K562 treated with DMSO at 1 percent for 24 hours (cell line): ENCODE results near the gene DNTT. TPM values are rescaled to one million over a fixed set of nuclear protein-coding genes. Genes with fewer than 3 reads are reported as not detected.

Experiments
- total RNA-seq: library from RNA; unstranded; fragments of 300-600 nt; gene quantifications from 2 replicates; pipeline ENCODE4 v1.2.3, GENCODE V29; 2022; ENCODE audit warnings: low read depth; ENCODE audit not compliant: insufficient read depth

The DNTT gene
- not detected in 2 replicates for total RNA-seq

GRCh38 chr10:96304230-96304629 lies at the start of gene DNTT:
DNTT (plus strand) TSS chr10:96304434; CDS start chr10:96304498, 64 bp downstream.

DNA sequence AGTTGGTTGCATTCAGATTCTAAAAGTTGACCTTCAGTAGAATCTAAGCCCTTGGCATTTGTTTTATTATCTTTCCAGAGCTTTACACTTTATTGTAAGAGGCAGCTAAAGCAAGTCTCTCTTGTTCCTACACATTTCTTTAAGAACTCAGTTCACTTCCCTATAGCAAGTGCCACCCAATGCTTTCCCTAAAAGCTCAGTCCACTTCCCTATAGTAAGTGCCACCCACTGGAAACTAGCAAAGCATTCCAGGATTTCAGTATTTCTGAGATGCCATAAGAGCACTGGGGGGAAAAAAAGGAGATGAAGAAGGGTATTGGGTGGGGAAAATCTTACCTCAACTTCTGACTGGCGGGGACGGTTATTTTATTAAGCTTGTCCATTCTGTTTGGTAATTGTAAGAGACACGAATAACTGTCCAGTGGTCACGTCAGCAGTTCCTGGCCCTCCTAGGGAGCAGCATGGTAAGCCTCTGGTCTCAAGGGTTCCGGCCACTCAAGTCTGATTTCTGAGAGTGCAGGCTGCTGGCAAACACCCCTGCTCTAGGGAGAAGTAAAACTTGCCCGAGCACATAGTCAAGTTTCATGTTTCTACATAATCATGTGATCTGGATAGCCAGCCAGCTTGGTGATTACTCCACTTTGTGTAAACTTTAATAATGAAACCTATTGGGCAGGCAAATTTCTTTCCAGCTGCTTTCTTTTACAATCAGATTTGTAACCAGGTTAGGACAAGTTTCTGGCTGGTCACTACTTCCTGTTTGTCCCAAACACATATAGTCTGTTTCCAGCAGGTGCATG lies 33.0 kb upstream of the DNTT start, which contains the start of gene BLNK:
Gene BLNK, minus strand, starts transcription at position 554 of the 800 bp plus-strand sequence. Its CDS starts 171 bp downstream, at position 383.

DNA sequence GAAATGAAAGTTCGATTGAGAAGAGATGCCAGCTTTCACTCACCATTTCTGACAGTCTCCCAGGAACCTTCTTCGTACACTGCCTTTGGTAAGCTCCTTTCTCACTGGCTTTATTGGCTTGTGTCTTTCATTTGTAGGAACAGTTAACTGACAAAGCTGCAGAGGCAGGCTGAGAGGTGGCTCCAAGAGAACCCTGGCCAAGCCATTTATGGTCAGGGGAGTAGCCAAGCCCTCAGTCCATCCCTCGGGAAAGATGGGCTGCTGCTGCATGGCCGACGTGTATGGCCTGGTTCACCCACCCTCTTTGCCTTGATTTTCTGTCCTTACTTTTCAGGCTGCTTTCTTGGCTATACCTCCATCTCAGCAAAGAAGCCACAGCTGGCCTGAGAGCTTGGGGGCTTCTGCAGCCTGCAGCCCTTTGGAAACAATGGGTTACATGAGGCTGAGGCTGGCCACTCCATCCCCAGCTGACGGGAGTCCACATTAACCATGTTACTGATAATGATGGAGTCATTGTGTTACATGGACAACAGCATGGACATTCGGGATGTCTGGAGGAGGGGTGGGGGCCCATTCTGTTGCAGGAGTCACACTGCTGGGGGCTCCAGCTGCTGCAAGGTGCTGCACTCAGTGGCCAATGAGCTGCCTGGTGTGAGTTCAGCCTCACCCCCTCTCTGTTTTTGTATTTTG lies 54.8 kb downstream of the DNTT start, which contains the start of gene OPALIN:
Gene OPALIN, minus strand, starts transcription at position 152 of the 690 bp plus-strand sequence. Its CDS starts 106 bp downstream, at position 46.

Other genes with a start within 250 kb of the DNTT start
- 6.7 and 7.1 TPM in 2 replicates for gene ZNF518A, start 174.1 kb upstream of the DNTT start, total RNA-seq
- not detected in 2 replicates for gene BLNK, start 32.9 kb upstream of the DNTT start, total RNA-seq
- not detected in 2 replicates for gene OPALIN, start 54.6 kb downstream of the DNTT start, total RNA-seq
- gene TLL2, start 209.5 kb downstream of the DNTT start, total RNA-seq, result not detected in 2 replicates